Fibroblast of the aortic adventitia (primary cell): ENCODE measurements around the gene TRAF1. TPM values are rescaled to one million over a fixed set of nuclear protein-coding genes. Genes with fewer than 3 reads are reported as not detected.

Experiments
- DNase-seq: peaks from one replicate; pipeline ENCODE4 v3.0.0-alpha.2; 2010; ENCODE audit warnings: low read depth
- H3K4me3 ChIP-seq: 2 replicates; pipeline ENCODE4 v1.5.1; 2011; ENCODE audit warnings: low read depth, mild to moderate bottlenecking, control low read depth, low read length, moderate library complexity
- total RNA-seq: library from RNA; depleted of rRNA; stranded (reverse); fragments of >200 nt; gene quantifications from 2 replicates; pipeline ENCODE4 v1.2.3, GENCODE V29; 2012; ENCODE audit warnings: low replicate concordance
- TF ChIP-seq, protein P1 (sequence below): IDR thresholded peaks from 2 replicates; pipeline ENCODE4 v1.5.1; 2011; ENCODE audit warnings: mild to moderate bottlenecking, low read length, control low read depth, inconsistent platforms; ENCODE audit not compliant: insufficient read depth

The TRAF1 gene
- total RNA-seq, 1 donor, result 8.5 TPM

DNA sequence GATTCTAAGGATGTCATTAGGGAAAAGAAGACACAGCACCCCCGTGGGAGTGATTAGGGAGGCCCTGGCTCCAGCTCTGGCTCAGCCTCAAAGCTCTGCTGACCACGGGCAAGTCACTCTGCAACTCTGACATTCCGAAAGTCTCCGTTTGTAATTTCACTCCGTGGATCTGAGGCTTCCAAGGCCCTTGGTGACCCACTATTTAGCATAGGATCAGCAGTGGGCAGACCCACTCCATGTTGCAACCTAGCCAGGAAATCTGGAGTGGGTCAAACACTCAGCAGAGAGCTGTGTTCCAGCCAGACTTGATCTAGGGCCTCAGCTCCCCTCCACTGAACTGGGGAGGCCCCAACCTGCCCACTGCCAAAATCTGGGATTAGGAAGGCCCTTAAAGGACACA, 61.4 kb downstream of the TRAF1 start:
- DNase-seq, result no peak
- no peak overlapping the region for H3K4me3 ChIP-seq

DNA sequence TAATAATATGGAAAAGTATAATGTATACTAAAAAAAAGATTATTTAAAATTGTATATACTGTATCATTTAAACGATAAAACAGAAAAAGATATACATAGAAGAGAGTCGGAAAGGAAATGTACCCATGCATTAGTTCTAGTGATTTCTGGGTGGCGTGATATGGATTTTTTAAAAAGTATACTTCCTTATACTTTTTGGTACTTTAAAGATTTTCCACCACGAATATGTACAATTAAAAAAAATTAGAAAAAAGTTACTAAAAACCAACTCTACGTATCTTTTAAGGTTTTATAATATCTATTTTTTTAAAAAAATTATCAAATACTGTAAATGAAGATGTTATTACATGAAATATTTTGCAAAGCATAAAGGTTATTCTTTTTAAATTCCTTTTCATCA, 61.9 kb downstream of the TRAF1 start:
- no peak for DNase-seq
- H3K4me3 ChIP-seq, result no peak overlapping the region
- TF ChIP-seq, protein P1, sequence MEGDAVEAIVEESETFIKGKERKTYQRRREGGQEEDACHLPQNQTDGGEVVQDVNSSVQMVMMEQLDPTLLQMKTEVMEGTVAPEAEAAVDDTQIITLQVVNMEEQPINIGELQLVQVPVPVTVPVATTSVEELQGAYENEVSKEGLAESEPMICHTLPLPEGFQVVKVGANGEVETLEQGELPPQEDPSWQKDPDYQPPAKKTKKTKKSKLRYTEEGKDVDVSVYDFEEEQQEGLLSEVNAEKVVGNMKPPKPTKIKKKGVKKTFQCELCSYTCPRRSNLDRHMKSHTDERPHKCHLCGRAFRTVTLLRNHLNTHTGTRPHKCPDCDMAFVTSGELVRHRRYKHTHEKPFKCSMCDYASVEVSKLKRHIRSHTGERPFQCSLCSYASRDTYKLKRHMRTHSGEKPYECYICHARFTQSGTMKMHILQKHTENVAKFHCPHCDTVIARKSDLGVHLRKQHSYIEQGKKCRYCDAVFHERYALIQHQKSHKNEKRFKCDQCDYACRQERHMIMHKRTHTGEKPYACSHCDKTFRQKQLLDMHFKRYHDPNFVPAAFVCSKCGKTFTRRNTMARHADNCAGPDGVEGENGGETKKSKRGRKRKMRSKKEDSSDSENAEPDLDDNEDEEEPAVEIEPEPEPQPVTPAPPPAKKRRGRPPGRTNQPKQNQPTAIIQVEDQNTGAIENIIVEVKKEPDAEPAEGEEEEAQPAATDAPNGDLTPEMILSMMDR, result no peak

More for the DNA sequence above, 61.4 kb downstream of the TRAF1 start:
- TF ChIP-seq, protein P1, result no peak

DNA sequence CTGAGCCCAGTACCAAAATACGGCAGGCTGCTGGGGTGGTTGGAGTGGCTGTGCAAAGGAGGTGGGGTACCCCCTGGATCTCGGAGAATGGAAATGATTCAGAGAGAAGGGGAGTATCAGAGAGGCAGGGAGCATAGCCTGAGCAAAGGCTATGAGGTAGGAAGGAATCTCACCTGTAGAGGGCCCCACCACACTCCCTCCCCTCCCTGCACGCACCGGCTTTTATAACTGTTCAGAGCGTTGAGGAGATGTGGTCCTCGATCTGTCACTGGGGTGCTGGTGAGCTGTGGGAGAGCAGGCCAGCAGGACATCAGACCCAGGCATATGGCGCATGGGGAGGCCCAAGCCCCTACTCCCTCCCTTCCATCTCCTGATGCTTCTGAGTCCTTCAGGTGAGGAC, 62.8 kb downstream of the TRAF1 start:
- TF ChIP-seq, protein P1, result no peak
- no peak overlapping the region for H3K4me3 ChIP-seq
- no peak for DNase-seq

DNA sequence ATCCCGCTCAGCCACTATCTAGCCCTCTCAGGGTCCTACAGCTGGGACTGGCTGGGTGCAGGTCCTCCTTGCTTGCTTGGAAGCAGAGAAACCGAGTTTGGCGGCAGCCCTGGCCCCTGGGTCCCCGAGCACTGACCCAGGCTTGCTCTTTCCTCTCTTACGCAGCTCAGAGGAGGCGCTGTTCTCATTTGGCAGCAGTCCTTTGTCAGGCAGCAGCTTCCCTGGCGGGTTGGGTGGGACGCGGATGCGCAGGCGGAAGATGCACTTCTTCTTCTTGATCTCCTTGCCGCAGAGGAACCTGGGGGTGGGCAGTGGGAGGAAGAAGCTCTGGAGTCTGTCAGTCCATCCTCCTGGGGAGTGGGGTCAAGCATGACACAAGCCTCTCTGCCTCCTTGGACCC, 64.1 kb downstream of the TRAF1 start:
- no peak for DNase-seq
- no peak overlapping the region for H3K4me3 ChIP-seq
- TF ChIP-seq, protein P1, result no peak

DNA sequence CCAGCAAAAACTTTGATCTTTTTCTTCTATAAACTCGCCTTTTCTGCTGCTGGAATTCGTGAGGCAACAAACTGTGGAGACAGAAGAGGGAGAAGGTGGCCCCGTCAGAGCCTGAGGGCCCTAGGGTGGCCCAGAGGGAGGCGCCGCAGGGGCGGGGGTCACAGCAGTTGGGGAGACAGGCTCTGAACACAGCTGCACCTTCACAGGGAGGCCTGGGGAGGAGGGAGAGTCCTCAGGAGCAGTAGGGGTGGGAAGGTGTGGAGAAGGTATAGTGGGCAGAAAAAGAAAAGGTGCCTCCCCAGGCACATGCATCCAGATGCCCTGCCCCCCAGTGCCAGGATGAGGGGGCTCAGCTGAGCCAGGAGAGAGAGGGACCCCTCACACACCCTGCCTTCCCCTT, 64.7 kb downstream of the TRAF1 start:
- no peak for DNase-seq
- TF ChIP-seq, protein P1, result no peak
- H3K4me3 ChIP-seq, result no peak overlapping the region

DNA sequence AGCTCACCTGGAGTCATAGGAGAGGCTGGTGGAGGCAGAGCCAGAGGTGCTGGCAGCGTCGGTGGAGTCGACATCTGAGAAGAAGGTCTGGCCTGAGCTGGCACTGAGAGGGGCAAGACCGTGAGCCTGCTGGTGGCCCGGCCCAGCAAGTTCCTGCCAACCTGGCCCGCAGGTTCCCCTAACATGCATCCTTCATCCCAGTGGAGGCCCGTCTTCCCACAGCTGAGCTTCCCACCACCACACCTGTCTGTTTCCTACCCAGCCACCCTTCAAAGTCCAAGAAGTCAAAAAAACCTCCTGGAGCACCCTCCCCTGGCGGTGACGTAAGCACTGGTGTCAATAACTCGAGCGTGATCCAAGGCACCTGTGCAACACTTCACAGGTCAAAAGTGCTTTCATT, 66.5 kb downstream of the TRAF1 start:
- TF ChIP-seq, protein P1, result no peak
- H3K4me3 ChIP-seq, result no peak overlapping the region
- no peak for DNase-seq

DNA sequence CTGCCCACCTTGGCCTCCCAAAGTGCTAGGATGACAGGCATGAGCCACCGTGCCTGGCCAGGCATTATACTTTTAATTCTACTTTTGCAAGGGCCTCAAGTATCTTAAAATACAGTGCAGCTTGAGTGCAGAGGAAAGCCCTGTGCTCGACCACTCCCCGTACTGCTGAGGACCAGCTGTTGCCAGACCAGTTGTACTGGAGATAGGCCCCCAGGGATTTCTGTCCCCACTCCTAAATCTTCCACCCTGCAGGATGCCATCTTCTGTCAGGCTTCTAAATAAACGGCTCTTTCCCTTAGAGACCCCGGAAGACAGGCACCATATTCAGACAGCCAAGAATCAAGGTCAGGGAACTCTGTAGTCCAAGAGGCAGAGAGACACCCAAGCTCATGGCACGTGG, 67.2 kb downstream of the TRAF1 start:
- DNase-seq, result no peak
- TF ChIP-seq, protein P1, result no peak
- H3K4me3 ChIP-seq, result no peak overlapping the region
